ENCODE data around the gene TEX29. TPM values are rescaled to one million over a fixed set of nuclear protein-coding genes. Genes with fewer than 3 reads are reported as not detected.

Gene TEX29
- polyA plus RNA-seq, 1 of the 3 experiments (the other 2 are of a cell fraction): 0.18 TPM

- H3K36me3 ChIP-seq (replicated peaks in 1 of 2; ENCODE audit: control insufficient read depth in 1 of 2, insufficient read depth in 2 of 2, low read length in 1 of 2): no peaks in the 10 kb centered on the region
- H3K79me2 ChIP-seq (ENCODE audit: insufficient read depth): no peaks in the 10 kb centered on the region
- ChIA-PET POLR2A (no interaction called here), CTCF (interaction anchor here (1.2 kb wide), 1 partner anchor 27 kb away, joined by 3 read pairs; no protein-coding TSS in a partner anchor)
- H3K27me3 ChIP-seq (ENCODE audit: insufficient read depth): peaks cover 13% of the 10 kb centered on the region
- no peaks in the 10 kb centered on the region for H3K4me1 ChIP-seq (ENCODE audit: control insufficient read depth in 1 of 2, insufficient read depth in 2 of 2, low read depth in 1 of 2, low read length in 1 of 2)
- H3F3A ChIP-seq (replicated peaks; ENCODE audit: insufficient read depth): no peaks in the 10 kb centered on the region
- 0 out of 2 replicates have a peak, but pooled peaks cover 3% of the 10 kb centered on the region for H3K9me2 ChIP-seq
- no peak overlapping the region for H3K27ac ChIP-seq (ENCODE audit: low read depth in 2 of 2, low read length in 1 of 2)
- H3K9ac ChIP-seq: no peak overlapping the region
- no peak overlapping the region for H3K4me3 ChIP-seq (ENCODE audit: low read depth in 2 of 2, low read length in 1 of 2)
- no peak for DNase-seq
- H4K20me1 ChIP-seq (ENCODE audit: insufficient read depth): no peaks in the 10 kb centered on the region
- H3K9me3 ChIP-seq: no peaks in the 10 kb centered on the region
- H2AFZ ChIP-seq (ENCODE audit: low read depth): no peak overlapping the region
- TF ChIP-seq USF1 (IDR thresholded peaks at IDR 0.05; ENCODE audit: borderline replicate concordance, low read depth) (no peak), RCOR1 (IDR thresholded peaks at IDR 0.05; ENCODE audit: low read length) (no peak), MXI1 (IDR thresholded peaks at IDR 0.05; ENCODE audit: low read depth, low read length) (no peak), FOXM1 (IDR thresholded peaks at IDR 0.05; ENCODE audit: low read depth) (no peak), EZH2phosphoT487 (IDR thresholded peaks at IDR 0.05; ENCODE audit: borderline replicate concordance, low read depth) (no peak), RFX5 (IDR thresholded peaks at IDR 0.05; ENCODE audit: low read length) (no peak), MAX (IDR thresholded peaks at IDR 0.05; ENCODE audit: low read depth) (no peak), GATA2 (CRISPR knock-in tag; IDR thresholded peaks at IDR 0.05) (no peak), CTCF (IDR thresholded peaks at IDR 0.05) (no peak), TEAD4 (IDR thresholded peaks at IDR 0.05; ENCODE audit: borderline replicate concordance, insufficient read depth) (no peak), ZBTB33 (IDR thresholded peaks at IDR 0.05; ENCODE audit: borderline replicate concordance, low read depth) (no peak), GABPA (IDR thresholded peaks at IDR 0.05; ENCODE audit: low read depth) (no peak), REST (IDR thresholded peaks at IDR 0.05; ENCODE audit: low read depth, low read length) (no peak)
- H3K4me2 ChIP-seq: no peak overlapping the region
- 2% methylated on average over 4 of the region's 4 CpGs for WGBS (ENCODE audit: low lambda C conversion rate)
Measured at GRCh38 chr13:111356795-111357194, 36.4 kb downstream of the TEX29 start.

Data from SK-N-SH (cell line).